AG09309 (cell line): Measurements from ENCODE around the gene VDR.

Source experiments
- DNase-seq: peaks from one replicate; pipeline ENCODE4 v3.0.0-alpha.2; 2010; ENCODE audit warnings: low read depth
- H3K4me3 ChIP-seq: 2 replicates; pipeline ENCODE4 v1.5.1; 2011; ENCODE audit warnings: mild to moderate bottlenecking, low read depth, low read length, moderate library complexity; ENCODE audit not compliant: control insufficient read depth
- TF ChIP-seq, protein P1 (sequence below): IDR thresholded peaks from 2 replicates; pipeline ENCODE4 v1.5.1; 2011; ENCODE audit warnings: mild to moderate bottlenecking, low read depth, low read length, inconsistent platforms; ENCODE audit not compliant: insufficient read depth, control insufficient read depth; ENCODE audit errors: missing control alignments

VDR gene

DNA sequence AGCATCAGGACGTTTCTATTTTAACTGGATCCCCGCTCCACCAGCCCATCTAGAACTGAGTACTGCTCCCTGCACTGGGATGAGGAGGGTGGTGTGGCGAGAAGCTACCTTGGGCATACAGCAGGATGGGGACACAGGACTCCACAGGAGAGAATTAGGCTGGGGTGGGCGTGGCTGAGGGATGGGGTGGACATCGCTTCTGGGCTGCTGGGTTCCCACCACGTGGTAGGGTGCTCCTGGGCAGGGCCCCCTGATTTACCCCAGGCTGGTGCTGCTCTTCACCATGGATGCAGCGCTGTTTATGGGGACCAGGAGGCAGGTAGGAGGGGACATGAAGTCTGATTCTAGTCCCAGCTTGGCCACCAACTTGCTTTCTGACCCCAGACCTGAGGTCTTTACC, 41.9 kb downstream of the VDR start:
- TF ChIP-seq, protein P1, sequence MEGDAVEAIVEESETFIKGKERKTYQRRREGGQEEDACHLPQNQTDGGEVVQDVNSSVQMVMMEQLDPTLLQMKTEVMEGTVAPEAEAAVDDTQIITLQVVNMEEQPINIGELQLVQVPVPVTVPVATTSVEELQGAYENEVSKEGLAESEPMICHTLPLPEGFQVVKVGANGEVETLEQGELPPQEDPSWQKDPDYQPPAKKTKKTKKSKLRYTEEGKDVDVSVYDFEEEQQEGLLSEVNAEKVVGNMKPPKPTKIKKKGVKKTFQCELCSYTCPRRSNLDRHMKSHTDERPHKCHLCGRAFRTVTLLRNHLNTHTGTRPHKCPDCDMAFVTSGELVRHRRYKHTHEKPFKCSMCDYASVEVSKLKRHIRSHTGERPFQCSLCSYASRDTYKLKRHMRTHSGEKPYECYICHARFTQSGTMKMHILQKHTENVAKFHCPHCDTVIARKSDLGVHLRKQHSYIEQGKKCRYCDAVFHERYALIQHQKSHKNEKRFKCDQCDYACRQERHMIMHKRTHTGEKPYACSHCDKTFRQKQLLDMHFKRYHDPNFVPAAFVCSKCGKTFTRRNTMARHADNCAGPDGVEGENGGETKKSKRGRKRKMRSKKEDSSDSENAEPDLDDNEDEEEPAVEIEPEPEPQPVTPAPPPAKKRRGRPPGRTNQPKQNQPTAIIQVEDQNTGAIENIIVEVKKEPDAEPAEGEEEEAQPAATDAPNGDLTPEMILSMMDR = no peak
- no peak for DNase-seq
- H3K4me3 ChIP-seq = no peak overlapping the region

DNA sequence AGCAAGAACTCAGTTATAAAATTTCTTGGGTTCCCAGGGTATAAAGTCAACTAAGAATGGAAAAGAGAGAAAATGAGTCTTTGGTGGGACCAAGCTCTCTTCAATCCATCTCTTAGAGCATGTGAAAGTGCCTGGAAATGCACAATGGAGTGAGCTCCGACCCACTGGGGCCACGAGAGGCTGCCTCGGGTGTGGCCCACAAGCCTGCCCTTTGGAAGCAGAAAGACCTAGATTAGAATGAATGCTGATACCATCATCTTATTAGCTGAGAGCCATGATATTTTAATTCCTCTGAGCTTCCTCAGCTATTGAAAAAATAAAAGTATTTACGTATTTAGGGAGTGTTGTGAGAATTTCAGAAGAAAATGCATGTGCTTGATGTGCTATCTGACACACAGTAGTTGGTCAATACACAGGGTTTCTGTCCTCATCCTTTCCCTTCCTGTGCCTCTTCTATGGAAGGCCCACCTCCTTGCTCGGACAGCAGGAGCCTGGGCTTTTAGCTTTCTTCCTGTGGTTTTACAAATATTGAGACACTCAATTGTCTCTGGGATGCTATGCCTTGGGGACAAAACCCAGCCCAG, 42.5 kb downstream of the VDR start:
- H3K4me3 ChIP-seq = no peak overlapping the region
- no peak for DNase-seq
- TF ChIP-seq, protein P1 = no peak

DNA sequence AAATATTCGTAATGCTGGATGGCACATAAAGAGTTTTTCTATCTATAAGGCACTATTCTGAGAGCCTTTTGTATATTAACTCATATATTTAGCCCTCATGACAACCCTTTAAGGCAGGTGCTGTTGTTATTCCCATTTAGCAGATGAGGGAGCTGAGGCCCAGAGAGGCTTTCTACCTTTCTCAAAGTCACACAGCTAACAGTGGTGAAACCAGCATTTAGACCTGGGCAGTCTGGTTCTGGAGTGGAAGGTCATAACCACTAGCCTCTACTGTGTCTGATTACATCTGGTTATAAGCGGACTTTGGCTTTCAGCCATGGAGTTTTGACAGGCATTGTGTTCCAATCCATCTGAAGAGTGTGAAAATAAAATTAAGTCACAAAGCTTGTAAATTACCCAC, 43.9 kb downstream of the VDR start:
- H3K4me3 ChIP-seq = no peak overlapping the region
- DNase-seq = no peak
- TF ChIP-seq, protein P1 = no peak

DNA sequence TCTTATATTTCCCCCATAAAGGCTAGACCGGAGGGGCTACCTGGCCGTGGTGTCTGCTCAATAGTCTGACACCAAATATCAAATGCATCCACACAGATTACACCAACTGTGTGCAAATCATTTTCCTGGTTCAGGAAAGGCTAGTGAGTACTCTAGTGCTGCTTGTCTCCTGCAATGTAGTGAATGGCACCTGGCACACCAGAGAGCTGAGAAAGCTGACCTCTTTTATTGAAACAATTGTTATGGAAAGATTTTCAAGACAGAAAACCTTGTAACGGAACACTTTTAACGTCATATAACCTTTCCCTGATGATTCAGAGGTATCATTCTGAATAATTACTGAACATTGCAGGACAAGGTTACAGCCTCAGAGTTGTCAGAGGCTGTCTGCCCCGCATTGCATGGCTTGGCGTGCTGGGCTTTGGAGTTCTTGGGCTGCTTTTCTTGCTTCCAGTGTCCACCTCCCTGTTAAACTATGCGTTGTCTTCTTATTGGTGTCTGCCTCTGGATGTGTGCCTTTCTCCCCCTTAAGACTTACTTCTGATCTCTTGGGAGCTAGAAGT, 44.4 kb downstream of the VDR start:
- TF ChIP-seq, protein P1 = no peak
- DNase-seq = no peak

DNA sequence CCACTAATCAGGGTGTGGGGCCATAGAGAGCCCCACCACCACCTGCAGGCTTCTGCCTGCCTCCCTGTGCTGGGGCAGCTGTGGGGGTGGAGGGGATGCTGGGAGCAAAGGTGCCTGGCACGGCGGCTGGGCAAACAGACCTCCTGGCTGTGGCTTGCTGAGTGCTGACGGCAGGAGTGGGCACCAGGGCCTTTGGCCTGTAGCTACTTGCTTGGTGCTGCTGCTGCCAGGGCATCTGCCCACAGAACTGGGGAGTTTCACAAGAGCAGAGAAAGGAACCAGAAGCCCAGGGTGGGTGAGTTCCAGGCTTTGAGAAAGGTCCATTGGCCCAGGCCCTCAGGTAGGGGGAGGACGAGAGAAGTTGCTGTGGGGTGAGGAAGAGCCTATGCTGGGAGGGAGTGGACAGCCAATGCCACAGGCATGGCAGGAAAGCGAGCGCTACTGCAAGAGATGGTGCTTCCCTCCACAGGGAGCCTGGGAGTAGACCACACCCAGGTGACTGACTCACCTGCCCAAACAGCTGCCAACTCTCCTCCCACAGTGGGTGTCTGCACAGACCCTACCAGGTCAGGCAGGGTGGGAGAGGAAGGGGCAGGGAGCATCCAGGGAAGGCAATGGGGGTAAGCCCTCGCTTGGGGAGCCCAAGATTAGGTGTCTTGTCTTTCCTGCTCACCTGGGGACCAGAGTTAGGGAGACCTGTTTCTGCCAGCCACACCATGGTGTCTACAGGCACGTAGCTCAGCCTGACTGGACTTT, 46.1 kb downstream of the VDR start:
- TF ChIP-seq, protein P1 = no peak
- no peak overlapping the region for H3K4me3 ChIP-seq
- no peak for DNase-seq

More for the DNA sequence above, 44.4 kb downstream of the VDR start:
- no peak overlapping the region for H3K4me3 ChIP-seq

DNA sequence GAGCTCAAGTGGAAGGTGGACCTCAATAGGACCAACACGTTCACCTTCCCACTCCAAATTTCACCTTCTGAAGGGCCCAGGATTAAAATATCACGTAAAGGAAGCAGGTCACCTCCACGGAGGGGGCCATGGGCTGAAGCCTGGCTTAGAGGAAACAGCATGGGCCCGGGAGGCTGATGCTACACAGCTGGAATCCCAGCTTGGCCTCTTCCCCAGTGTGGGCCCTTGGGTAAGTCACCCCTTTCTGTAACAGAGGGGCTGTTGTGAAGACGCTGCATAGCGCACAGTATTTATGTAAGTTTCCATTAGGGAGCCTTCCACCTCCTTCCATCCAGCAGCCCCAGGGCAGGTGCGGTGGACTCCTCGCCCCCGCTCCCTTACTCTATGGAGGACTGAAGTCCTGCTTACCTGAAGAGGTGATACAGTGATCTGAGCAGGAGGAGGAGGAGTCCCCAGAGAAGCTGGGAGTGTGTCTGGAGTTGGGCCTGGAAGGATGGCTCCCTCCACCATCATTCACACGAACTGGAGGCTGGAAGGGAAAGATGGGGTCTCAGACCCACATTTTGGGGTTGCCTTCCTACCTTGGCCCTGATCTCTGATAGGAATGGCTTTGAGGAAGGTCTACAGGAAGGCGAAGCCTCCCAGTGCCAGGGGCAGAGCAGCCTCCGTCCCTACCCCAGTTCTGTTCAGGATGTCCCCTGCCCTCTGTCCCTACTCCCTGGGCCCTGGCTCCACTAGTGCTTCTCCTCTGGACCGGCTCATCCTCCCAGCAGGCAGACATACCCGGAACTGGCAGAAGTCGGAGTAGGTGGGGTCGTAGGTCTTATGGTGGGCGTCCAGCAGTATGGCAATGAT, 47.8 kb downstream of the VDR start:
- TF ChIP-seq, protein P1 = no peak
- no peak overlapping the region for H3K4me3 ChIP-seq
- DNase-seq = no peak
